ENCODE results near the gene PDE6G.
A peak's percentile ranks its signal among the peaks of the same experiment; 100 is the strongest.

GRCh38 chr17:81666342-81667191 lies 10.2 kb upstream of the PDE6G start, which contains the start of the genes CCDC137 and OXLD1:
- TF ChIP-seq CTCF (IDR thresholded peaks at IDR 0.05; ENCODE audit: low read depth, low read length, missing input control) (no peak), RAD21 (IDR thresholded peaks at IDR 0.05) (no peak), REST (IDR thresholded peaks at IDR 0.05) (no peak), EGR1 (IDR thresholded peaks at IDR 0.05; ENCODE audit: low read depth in 2 of 2) (peak in 1 of 2 donors; percentile 30), SP1 (IDR thresholded peaks at IDR 0.05) (peak; percentile 73), MAX (IDR thresholded peaks at IDR 0.05) (no peak), GABPA (IDR thresholded peaks at IDR 0.05 in 1 of 2, conservative IDR thresholded peaks at IDR 0.05 in 1 of 2) (peak; percentile 90 to 97), ATF3 (IDR thresholded peaks at IDR 0.05) (no peak), ZBTB33 (IDR thresholded peaks at IDR 0.05) (no peak), TAF1 (conservative IDR thresholded peaks at IDR 0.05) (no peak), FOXA1 (IDR thresholded peaks at IDR 0.05) (no peak)
